ENCODE measurements around the gene ANKRD22. TPM values are rescaled to one million over a fixed set of nuclear protein-coding genes. Genes with fewer than 3 reads are reported as not detected.

Gene ANKRD22
- total RNA-seq, 2 donors from 2014 or later, result 26.6 to 28.2 TPM

DNA sequence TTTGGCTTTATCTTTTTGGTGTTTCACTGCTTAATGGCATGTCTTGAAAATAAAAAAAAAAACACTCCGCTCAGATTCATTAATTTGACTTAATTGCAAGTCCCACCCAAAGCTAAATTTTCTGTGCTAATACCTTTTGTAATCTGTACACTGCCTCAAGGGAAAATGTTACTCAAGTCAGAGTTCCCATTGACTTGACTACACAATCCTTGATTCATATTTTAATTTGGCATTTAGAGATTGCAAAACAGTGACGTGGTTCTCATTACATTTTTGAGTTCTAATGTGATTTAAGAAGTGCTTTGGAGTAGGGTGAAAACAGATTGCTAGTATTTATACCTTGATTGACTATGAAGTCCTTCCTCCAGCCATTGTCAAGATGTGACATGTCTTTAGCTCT lies 70.4 kb downstream of the ANKRD22 start:
- TF ChIP-seq, protein P1, sequence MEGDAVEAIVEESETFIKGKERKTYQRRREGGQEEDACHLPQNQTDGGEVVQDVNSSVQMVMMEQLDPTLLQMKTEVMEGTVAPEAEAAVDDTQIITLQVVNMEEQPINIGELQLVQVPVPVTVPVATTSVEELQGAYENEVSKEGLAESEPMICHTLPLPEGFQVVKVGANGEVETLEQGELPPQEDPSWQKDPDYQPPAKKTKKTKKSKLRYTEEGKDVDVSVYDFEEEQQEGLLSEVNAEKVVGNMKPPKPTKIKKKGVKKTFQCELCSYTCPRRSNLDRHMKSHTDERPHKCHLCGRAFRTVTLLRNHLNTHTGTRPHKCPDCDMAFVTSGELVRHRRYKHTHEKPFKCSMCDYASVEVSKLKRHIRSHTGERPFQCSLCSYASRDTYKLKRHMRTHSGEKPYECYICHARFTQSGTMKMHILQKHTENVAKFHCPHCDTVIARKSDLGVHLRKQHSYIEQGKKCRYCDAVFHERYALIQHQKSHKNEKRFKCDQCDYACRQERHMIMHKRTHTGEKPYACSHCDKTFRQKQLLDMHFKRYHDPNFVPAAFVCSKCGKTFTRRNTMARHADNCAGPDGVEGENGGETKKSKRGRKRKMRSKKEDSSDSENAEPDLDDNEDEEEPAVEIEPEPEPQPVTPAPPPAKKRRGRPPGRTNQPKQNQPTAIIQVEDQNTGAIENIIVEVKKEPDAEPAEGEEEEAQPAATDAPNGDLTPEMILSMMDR (IDR thresholded peaks at IDR 0.05), result no peak
- Histone ChIP-seq H3K27ac (no peak overlapping the region), H3K4me3 (no peak overlapping the region), H3K4me1 (no peaks in the 10 kb centered on the region), H3K9ac (ENCODE audit: low read depth in 2 of 2, low read length in 2 of 2) (no peak overlapping the region), H3K36me3 (no peaks in the 10 kb centered on the region), H3K9me3 (no peaks in the 10 kb centered on the region), H3K27me3 (no peaks in the 10 kb centered on the region)
- intact Hi-C loops (cut with DNase I), result no loop called here
- no peak for DNase-seq

Other genes with a start within 250 kb of the ANKRD22 start
- not detected for gene LIPF, start 187.4 kb downstream of the ANKRD22 start, total RNA-seq
- gene LIPK, start 145.6 kb downstream of the ANKRD22 start, total RNA-seq, result not detected
- gene LIPN, start 91.8 kb downstream of the ANKRD22 start, total RNA-seq, result not detected
- not detected for gene LIPM, start 49.1 kb downstream of the ANKRD22 start, total RNA-seq
- 10 to 100 TPM; 16.3 to 20.4 TPM for gene STAMBPL1, start 28.4 kb upstream of the ANKRD22 start, total RNA-seq
- 100 to 1,000 TPM in 1 of 2 donors, 10 to 100 TPM in 1; 88.3 to 265 TPM for gene ACTA2, start 100.9 kb upstream of the ANKRD22 start, total RNA-seq
- gene FAS, start 139.0 kb upstream of the ANKRD22 start, total RNA-seq, result 10 to 100 TPM; 41.1 to 43.1 TPM